ENCODE results near the gene GALNT1.

GALNT1 gene

GRCh38 chr18:35716169-35716831 is 134.8 kb downstream of the GALNT1 start:
- DNase-seq (ENCODE audit: low read depth in 2 of 2): no peak

- no peak for DNase-seq (ENCODE audit: low read depth in 2 of 2)
Measured at GRCh38 chr18:35717182-35717581, 135.6 kb downstream of the GALNT1 start.

- no peak for DNase-seq (ENCODE audit: low read depth in 2 of 2)
Measured at GRCh38 chr18:35721431-35722081, 140.0 kb downstream of the GALNT1 start.

- DNase-seq (ENCODE audit: low read depth in 2 of 2): no peak
Measured at GRCh38 chr18:35728676-35729075, 147.1 kb downstream of the GALNT1 start.

- DNase-seq (ENCODE audit: low read depth in 2 of 2): no peak
Measured at GRCh38 chr18:35729991-35730668, 148.6 kb downstream of the GALNT1 start.

GRCh38 chr18:35730691-35731370 is 149.3 kb downstream of the GALNT1 start:
- no peak for DNase-seq (ENCODE audit: low read depth in 2 of 2)

- no peak for DNase-seq (ENCODE audit: low read depth in 2 of 2)
Measured at GRCh38 chr18:35731701-35732100, 150.2 kb downstream of the GALNT1 start.

GRCh38 chr18:35732162-35732561 is 150.6 kb downstream of the GALNT1 start:
- DNase-seq (ENCODE audit: low read depth in 2 of 2): no peak

GRCh38 chr18:35732636-35733035 is 151.1 kb downstream of the GALNT1 start:
- DNase-seq (ENCODE audit: low read depth in 2 of 2): no peak

- no peak for DNase-seq (ENCODE audit: low read depth in 2 of 2)
Measured at GRCh38 chr18:35733408-35733807, 151.9 kb downstream of the GALNT1 start.

- no peak for DNase-seq (ENCODE audit: low read depth in 2 of 2)
Measured at GRCh38 chr18:35736696-35737095, 155.2 kb downstream of the GALNT1 start.

- DNase-seq (ENCODE audit: low read depth in 2 of 2): no peak
Measured at GRCh38 chr18:35739778-35740177, 158.2 kb downstream of the GALNT1 start.

- no peak for DNase-seq (ENCODE audit: low read depth in 2 of 2)
Measured at GRCh38 chr18:35740656-35741055, 159.1 kb downstream of the GALNT1 start.

- DNase-seq (ENCODE audit: low read depth in 2 of 2): no peak
Measured at GRCh38 chr18:35743916-35744315, 162.4 kb downstream of the GALNT1 start.

- no peak for DNase-seq (ENCODE audit: low read depth in 2 of 2)
Measured at GRCh38 chr18:35745814-35746213, 164.3 kb downstream of the GALNT1 start.

GRCh38 chr18:35746826-35747339 is 165.3 kb downstream of the GALNT1 start:
- DNase-seq (ENCODE audit: low read depth in 2 of 2): no peak

- DNase-seq (ENCODE audit: low read depth in 2 of 2): no peak
Measured at GRCh38 chr18:35747894-35748472, 166.4 kb downstream of the GALNT1 start.

GRCh38 chr18:35749701-35750100 is 168.2 kb downstream of the GALNT1 start:
- no peak for DNase-seq (ENCODE audit: low read depth in 2 of 2)

GRCh38 chr18:35750929-35751328 is 169.4 kb downstream of the GALNT1 start:
- no peak for DNase-seq (ENCODE audit: low read depth in 2 of 2)

- no peak for DNase-seq (ENCODE audit: low read depth in 2 of 2)
Measured at GRCh38 chr18:35753306-35753910, 171.9 kb downstream of the GALNT1 start.

- DNase-seq (ENCODE audit: low read depth in 2 of 2): no peak
Measured at GRCh38 chr18:35754464-35754863, 172.9 kb downstream of the GALNT1 start.
